ENCODE data around the gene NDUFA11. TPM values are rescaled to one million over a fixed set of nuclear protein-coding genes. Genes with fewer than 3 reads are reported as not detected.
"Not testable (repeated sequence)": the region's sequence is repeated elsewhere in the genome, so short reads cannot be mapped to it uniquely, and the experiment has no call there.

NDUFA11 gene
- polyA plus RNA-seq, 1 of the 3 experiments (the other 2 are of a cell fraction), result 534 TPM

- CTCF ChIA-PET, result no interaction called here
- 80% methylated on average over 18 of the region's 18 CpGs for WGBS (ENCODE audit: low lambda C conversion rate)
Observed at GRCh38 chr19:5857203-5858081, 46.1 kb downstream of the NDUFA11 start.

GRCh38 chr19:5855151-5855550 lies 48.4 kb downstream of the NDUFA11 start:
- CTCF ChIA-PET; H3K79me2 ChIP-seq (ENCODE audit: insufficient read depth); H3K9ac ChIP-seq; H3K9me3 ChIP-seq; H3K9me2 ChIP-seq; H2AFZ ChIP-seq (ENCODE audit: low read depth); POLR2A ChIA-PET; DNase-seq; H3F3A ChIP-seq (replicated peaks; ENCODE audit: insufficient read depth); H3K27ac ChIP-seq (ENCODE audit: low read depth in 2 of 2, low read length in 1 of 2); H3K4me3 ChIP-seq (ENCODE audit: low read depth in 2 of 2, low read length in 1 of 2); H3K4me1 ChIP-seq (ENCODE audit: control insufficient read depth in 1 of 2, insufficient read depth in 2 of 2, low read depth in 1 of 2, low read length in 1 of 2); H3K4me2 ChIP-seq; H4K20me1 ChIP-seq (ENCODE audit: insufficient read depth); H3K36me3 ChIP-seq (replicated peaks in 1 of 2; ENCODE audit: control insufficient read depth in 1 of 2, insufficient read depth in 2 of 2, low read length in 1 of 2): not testable (repeated sequence)
- WGBS (ENCODE audit: low lambda C conversion rate), result 71% methylated on average over 9 of the region's 9 CpGs
- H3K27me3 ChIP-seq (ENCODE audit: insufficient read depth), result peaks cover 18% of the 10 kb centered on the region

More at GRCh38 chr19:5857203-5858081, 46.1 kb downstream of the NDUFA11 start:
- DNase-seq, result no peak
- Histone ChIP-seq H3K9ac (no peak overlapping the region), H3K4me1 (ENCODE audit: control insufficient read depth in 1 of 2, insufficient read depth in 2 of 2, low read depth in 1 of 2, low read length in 1 of 2) (no peaks in the 10 kb centered on the region), H3K27me3 (ENCODE audit: insufficient read depth) (peaks cover 18% of the 10 kb centered on the region), H4K20me1 (ENCODE audit: insufficient read depth) (no peaks in the 10 kb centered on the region), H3K79me2 (ENCODE audit: insufficient read depth) (no peaks in the 10 kb centered on the region), H3K36me3 (replicated peaks in 1 of 2; ENCODE audit: control insufficient read depth in 1 of 2, insufficient read depth in 2 of 2, low read length in 1 of 2) (no peaks in the 10 kb centered on the region), H2AFZ (ENCODE audit: low read depth) (no peak overlapping the region), H3K4me2 (no peak overlapping the region), H3K9me3 (no peaks in the 10 kb centered on the region), H3K4me3 (ENCODE audit: low read depth in 2 of 2, low read length in 1 of 2) (no peak overlapping the region), H3F3A (replicated peaks; ENCODE audit: insufficient read depth) (no peaks in the 10 kb centered on the region), H3K9me2 (no peaks in the 10 kb centered on the region), H3K27ac (ENCODE audit: low read depth in 2 of 2, low read length in 1 of 2) (no peak overlapping the region)
- POLR2A ChIA-PET, result no interaction called here
- TF ChIP-seq USF1 (IDR thresholded peaks at IDR 0.05; ENCODE audit: borderline replicate concordance, low read depth) (no peak), NFIC (IDR thresholded peaks at IDR 0.05; ENCODE audit: borderline replicate concordance) (no peak), IRF3 (IDR thresholded peaks at IDR 0.05; ENCODE audit: low read depth, low read length) (no peak), FOXM1 (IDR thresholded peaks at IDR 0.05; ENCODE audit: low read depth) (no peak), ZBTB33 (IDR thresholded peaks at IDR 0.05; ENCODE audit: borderline replicate concordance, low read depth) (no peak), SMC3 (IDR thresholded peaks at IDR 0.05; ENCODE audit: low read depth, low read length) (no peak), YY1 (IDR thresholded peaks at IDR 0.05; ENCODE audit: low read depth) (no peak), GABPA (IDR thresholded peaks at IDR 0.05; ENCODE audit: low read depth) (no peak), RXRA (IDR thresholded peaks at IDR 0.05; ENCODE audit: borderline replicate concordance, low read depth) (no peak), FOSL2 (IDR thresholded peaks at IDR 0.05; ENCODE audit: borderline replicate concordance, low read depth) (no peak), EZH2phosphoT487 (IDR thresholded peaks at IDR 0.05; ENCODE audit: borderline replicate concordance, low read depth) (no peak), RFX5 (IDR thresholded peaks at IDR 0.05; ENCODE audit: low read length) (no peak), MXI1 (IDR thresholded peaks at IDR 0.05; ENCODE audit: low read depth, low read length) (no peak), JUND (IDR thresholded peaks at IDR 0.05) (no peak), SIN3A (IDR thresholded peaks at IDR 0.05; ENCODE audit: borderline replicate concordance, low read depth, low read length) (no peak), NRF1 (IDR thresholded peaks at IDR 0.05; ENCODE audit: low read depth, low read length) (no peak), CTCF (IDR thresholded peaks at IDR 0.05) (no peak)

- H3K27ac ChIP-seq (ENCODE audit: low read depth in 2 of 2, low read length in 1 of 2); H3K9me2 ChIP-seq; H3K36me3 ChIP-seq (replicated peaks in 1 of 2; ENCODE audit: control insufficient read depth in 1 of 2, insufficient read depth in 2 of 2, low read length in 1 of 2); H3K4me3 ChIP-seq (ENCODE audit: low read depth in 2 of 2, low read length in 1 of 2); H3K4me1 ChIP-seq (ENCODE audit: control insufficient read depth in 1 of 2, insufficient read depth in 2 of 2, low read depth in 1 of 2, low read length in 1 of 2); POLR2A ChIA-PET; H3K4me2 ChIP-seq; H3K9me3 ChIP-seq; H3K79me2 ChIP-seq (ENCODE audit: insufficient read depth); DNase-seq; H4K20me1 ChIP-seq (ENCODE audit: insufficient read depth); H3F3A ChIP-seq (replicated peaks; ENCODE audit: insufficient read depth); H2AFZ ChIP-seq (ENCODE audit: low read depth); CTCF ChIA-PET; H3K9ac ChIP-seq: not testable (repeated sequence)
- peaks cover 18% of the 10 kb centered on the region for H3K27me3 ChIP-seq (ENCODE audit: insufficient read depth)
- WGBS (ENCODE audit: low lambda C conversion rate), result 57% methylated on average over 7 of the region's 10 CpGs
Observed at GRCh38 chr19:5854121-5854520, 49.5 kb downstream of the NDUFA11 start.
